ENCODE data around the gene PRELP. TPM values are rescaled to one million over a fixed set of nuclear protein-coding genes. Genes with fewer than 3 reads are reported as not detected.

The PRELP gene
- total RNA-seq, 2 donors from 2014 or later = not detected

GRCh38 chr1:203528976-203529835 is 53.6 kb downstream of the PRELP start:
- ATAC-seq (replicated peaks in 1 of 2) (no peak), DNase-seq (no peak)
- H3K27ac Mint-ChIP-seq = no peak overlapping the region
- H3K4me1 Mint-ChIP-seq (ENCODE audit: low read depth) = no peaks in the 10 kb centered on the region
- H3K9me3 Mint-ChIP-seq = no peaks in the 10 kb centered on the region
- no peak overlapping the region for H3K4me3 Mint-ChIP-seq
- no peaks in the 10 kb centered on the region for H3K36me3 Mint-ChIP-seq (ENCODE audit: insufficient read depth in 2 of 2)
- no peaks in the 10 kb centered on the region for H3K27me3 Mint-ChIP-seq (ENCODE audit: low read depth)

GRCh38 chr1:203531063-203531462 is 55.5 kb downstream of the PRELP start:
- Mint-ChIP-seq H3K27me3 (ENCODE audit: low read depth) (no peaks in the 10 kb centered on the region), H3K4me1 (ENCODE audit: low read depth) (no peaks in the 10 kb centered on the region), H3K36me3 (ENCODE audit: insufficient read depth in 2 of 2) (no peaks in the 10 kb centered on the region), H3K9me3 (no peaks in the 10 kb centered on the region), H3K27ac (no peak overlapping the region), H3K4me3 (no peak overlapping the region)
- ATAC-seq (replicated peaks in 1 of 2) (no peak), DNase-seq (no peak)

- no peak overlapping the region for H3K4me3 Mint-ChIP-seq
- no peaks in the 10 kb centered on the region for H3K27me3 Mint-ChIP-seq (ENCODE audit: low read depth)
- peaks cover 7% of the 10 kb centered on the region for H3K4me1 Mint-ChIP-seq (ENCODE audit: low read depth)
- DNase-seq (no peak), ATAC-seq (replicated peaks in 1 of 2) (no peak)
- H3K9me3 Mint-ChIP-seq = no peaks in the 10 kb centered on the region
- no peaks in the 10 kb centered on the region for H3K36me3 Mint-ChIP-seq (ENCODE audit: insufficient read depth in 2 of 2)
- no peak overlapping the region for H3K27ac Mint-ChIP-seq
These were observed 58.4 kb downstream of the PRELP start for GRCh38 chr1:203534012-203534411.

- no peak for ATAC-seq (replicated peaks in 1 of 2)
- no peaks in the 10 kb centered on the region for H3K9me3 Mint-ChIP-seq
These were observed 58.9 kb downstream of the PRELP start for GRCh38 chr1:203534526-203534925.

GRCh38 chr1:203536575-203536974 is 61.0 kb downstream of the PRELP start:
- no peaks in the 10 kb centered on the region for H3K27me3 Mint-ChIP-seq (ENCODE audit: low read depth)
- no peak overlapping the region for H3K27ac Mint-ChIP-seq
- ATAC-seq (replicated peaks in 1 of 2) = no peak
- no peak overlapping the region for H3K4me3 Mint-ChIP-seq
- peaks cover 7% of the 10 kb centered on the region for H3K4me1 Mint-ChIP-seq (ENCODE audit: low read depth)
- DNase-seq = no peak
- H3K36me3 Mint-ChIP-seq (ENCODE audit: insufficient read depth in 2 of 2) = no peaks in the 10 kb centered on the region
- H3K9me3 Mint-ChIP-seq = no peaks in the 10 kb centered on the region

More at GRCh38 chr1:203534526-203534925, 58.9 kb downstream of the PRELP start:
- peaks cover 7% of the 10 kb centered on the region for H3K4me1 Mint-ChIP-seq (ENCODE audit: low read depth)
- DNase-seq = no peak
- H3K27me3 Mint-ChIP-seq (ENCODE audit: low read depth) = no peaks in the 10 kb centered on the region
- no peaks in the 10 kb centered on the region for H3K36me3 Mint-ChIP-seq (ENCODE audit: insufficient read depth in 2 of 2)
- H3K27ac Mint-ChIP-seq = no peak overlapping the region
- H3K4me3 Mint-ChIP-seq = no peak overlapping the region

- Mint-ChIP-seq H3K27ac (no peak overlapping the region), H3K4me3 (no peak overlapping the region), H3K27me3 (ENCODE audit: low read depth) (no peaks in the 10 kb centered on the region), H3K9me3 (no peaks in the 10 kb centered on the region), H3K36me3 (ENCODE audit: insufficient read depth in 2 of 2) (no peaks in the 10 kb centered on the region), H3K4me1 (ENCODE audit: low read depth) (peaks cover 7% of the 10 kb centered on the region)
- no peak for DNase-seq
- ATAC-seq (replicated peaks in 1 of 2) = no peak
These were observed 61.4 kb downstream of the PRELP start for GRCh38 chr1:203536980-203537455.

- DNase-seq = no peak
- Mint-ChIP-seq H3K9me3 (no peaks in the 10 kb centered on the region), H3K4me3 (no peak overlapping the region), H3K4me1 (ENCODE audit: low read depth) (peaks cover 7% of the 10 kb centered on the region), H3K27me3 (ENCODE audit: low read depth) (no peaks in the 10 kb centered on the region), H3K27ac (no peak overlapping the region), H3K36me3 (ENCODE audit: insufficient read depth in 2 of 2) (no peaks in the 10 kb centered on the region)
- ATAC-seq (replicated peaks in 1 of 2) = peak in 1 of 2 donors; percentile 71
These were observed 62.3 kb downstream of the PRELP start for GRCh38 chr1:203537806-203538464.

- no peak for DNase-seq
- Mint-ChIP-seq H3K36me3 (ENCODE audit: insufficient read depth in 2 of 2) (no peaks in the 10 kb centered on the region), H3K9me3 (no peaks in the 10 kb centered on the region), H3K4me1 (ENCODE audit: low read depth) (peaks cover 7% of the 10 kb centered on the region), H3K27me3 (ENCODE audit: low read depth) (no peaks in the 10 kb centered on the region), H3K27ac (no peak overlapping the region), H3K4me3 (no peak overlapping the region)
- ATAC-seq (replicated peaks in 1 of 2) = no peak
These were observed 63.1 kb downstream of the PRELP start for GRCh38 chr1:203538726-203539125.

GRCh38 chr1:203539831-203540546 is 64.4 kb downstream of the PRELP start:
- Mint-ChIP-seq H3K36me3 (ENCODE audit: insufficient read depth in 2 of 2) (no peaks in the 10 kb centered on the region), H3K4me3 (no peak overlapping the region), H3K9me3 (no peaks in the 10 kb centered on the region), H3K27ac (no peak overlapping the region), H3K27me3 (ENCODE audit: low read depth) (no peaks in the 10 kb centered on the region), H3K4me1 (ENCODE audit: low read depth) (peaks cover 7% of the 10 kb centered on the region)
- DNase-seq = no peak
- no peak for ATAC-seq (replicated peaks in 1 of 2)

Other genes starting within 250 kb of the PRELP start
- 1 to 10 TPM; 1.4 to 4.7 TPM for gene CHIT1, start 246.1 kb upstream of the PRELP start, total RNA-seq
- 100 to 1,000 TPM; 138 to 153 TPM for gene BTG2, start 170.3 kb upstream of the PRELP start, total RNA-seq
- gene FMOD, start 124.7 kb upstream of the PRELP start, total RNA-seq = 1 to 10 TPM in 1 of 2 donors, under 1 TPM in 1; 1.00 to 2.2 TPM
- gene OPTC, start 18.3 kb downstream of the PRELP start, total RNA-seq = not detected
- gene ATP2B4, start 151.0 kb downstream of the PRELP start, total RNA-seq = 10 to 100 TPM; 34.1 to 65.5 TPM

Measured in activated T-cell treated with anti-CD3 and anti-CD28 coated beads, Interleukin-2, amount 50 U/mL, for 72 hours (primary cell).